ENCODE data around the gene UBASH3A.
A peak's percentile ranks its signal among the peaks of the same experiment; 100 is the strongest.

Gene UBASH3A

DNA sequence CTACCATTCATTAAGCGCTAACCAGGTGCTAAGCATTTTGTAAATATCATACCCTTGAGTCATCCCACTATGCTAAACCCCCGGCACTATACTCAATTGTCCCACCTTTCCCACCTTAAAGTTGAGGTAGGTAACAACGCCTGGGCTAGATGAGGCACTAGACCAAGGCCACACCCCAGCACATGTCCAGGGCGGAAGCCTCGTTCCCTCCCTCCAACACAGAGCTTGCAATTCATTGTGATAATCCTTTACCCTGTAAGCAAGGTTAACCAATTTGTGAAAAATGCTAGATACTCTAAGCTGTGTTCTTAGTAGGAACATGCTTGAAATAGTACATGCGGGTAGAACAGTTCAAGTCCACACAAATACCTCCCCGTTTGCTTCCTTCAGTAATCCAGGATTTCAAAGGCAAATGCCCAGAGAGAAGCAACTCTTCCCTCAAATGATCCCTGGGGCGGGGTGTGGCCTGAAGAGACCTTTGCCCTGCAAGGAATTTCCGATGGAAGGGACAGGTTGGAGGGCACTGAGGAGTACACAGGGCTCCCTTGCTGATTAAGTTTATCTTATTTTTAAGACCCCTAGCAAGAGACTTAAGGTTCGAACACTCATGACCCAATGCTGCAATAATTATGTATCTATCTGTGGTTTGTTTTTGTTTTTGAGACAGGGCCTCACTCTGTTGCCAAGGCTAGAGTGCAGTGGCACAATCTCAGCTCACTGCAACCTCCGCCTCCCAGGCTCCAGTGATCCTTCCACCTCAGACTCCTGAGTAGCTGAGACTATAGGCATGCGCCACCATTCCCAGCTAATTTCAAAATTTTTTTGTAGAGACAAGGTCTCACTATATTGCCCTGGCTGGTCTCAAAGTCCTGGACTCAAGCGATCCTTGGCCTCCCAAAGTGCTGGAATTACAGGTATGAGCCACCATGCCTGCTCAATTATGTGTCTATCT, 89.7 kb downstream of the UBASH3A start:
- DNase-seq, result no peak

- DNase-seq, result no peak
Observed at GRCh38 chr21:42495027-42495426, 91.3 kb downstream of the UBASH3A start.

DNA sequence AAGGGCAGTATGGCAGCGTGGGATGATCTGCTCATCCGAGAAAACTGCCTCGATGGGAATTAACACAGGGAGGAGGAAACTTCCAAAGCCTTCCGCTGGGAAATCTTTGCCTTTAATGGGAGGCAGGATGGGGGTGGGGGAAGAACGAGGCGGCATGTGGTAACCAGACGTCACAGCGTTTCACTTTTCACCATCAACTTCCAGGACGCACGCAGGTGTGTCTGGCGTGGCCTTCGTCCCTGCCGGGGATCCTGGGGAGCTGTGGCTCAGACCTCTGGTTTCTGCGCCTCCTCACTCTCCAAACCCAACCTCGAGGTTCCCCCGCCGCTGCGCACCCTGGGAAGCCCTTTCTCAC, 92.0 kb downstream of the UBASH3A start:
- no peak for DNase-seq

DNA sequence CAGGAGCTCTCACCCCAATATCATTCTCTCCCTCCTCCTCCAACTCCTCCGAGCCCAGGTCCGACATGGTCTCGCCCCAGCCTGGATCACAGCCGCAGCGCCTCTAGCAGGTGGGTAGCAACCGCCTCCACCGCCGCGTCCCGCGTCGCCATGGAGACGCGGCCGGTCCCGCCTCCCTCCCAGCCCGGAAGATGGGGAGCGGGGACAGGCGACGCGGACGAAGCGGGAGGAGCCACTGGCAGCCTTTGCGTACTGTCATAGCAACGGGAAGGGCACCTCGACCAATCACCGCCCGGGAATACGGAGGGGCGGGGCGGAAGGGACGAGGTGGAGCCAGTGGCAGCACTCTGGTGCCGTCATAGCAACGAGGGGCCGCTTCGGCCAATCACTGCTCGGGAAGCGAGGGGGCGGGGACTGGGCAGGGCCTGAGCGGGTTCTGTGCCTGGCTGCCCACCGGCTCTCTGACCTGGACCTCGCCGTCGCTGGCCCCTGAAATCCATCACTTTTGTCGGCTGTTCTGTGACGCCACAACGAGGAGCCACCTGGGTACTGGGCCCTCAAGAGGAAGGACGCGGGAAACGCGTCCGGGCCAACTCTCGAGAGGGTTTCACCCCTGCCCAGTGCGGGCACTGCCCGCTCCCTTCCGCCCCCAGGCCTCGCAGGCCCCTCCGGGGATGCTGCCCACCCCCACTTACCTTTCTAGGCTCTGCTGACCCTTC, 92.6 kb downstream of the UBASH3A start, which contains the start of gene RSPH1:
Gene RSPH1, minus strand, starts transcription at position 105 of the 719 bp plus-strand sequence. Its CDS starts 38 bp downstream, at position 67.
- DNase-seq, result peak; percentile 99

GRCh38 chr21:42496839-42497202, 93.1 kb downstream of the UBASH3A start:
- no peak for DNase-seq
